A673 (cell line): ENCODE results near the gene PHLPP2.

Experiments
- CTCF ChIP-seq: fragments of 300-800, 200-600 bp; sonication (generic); conservative IDR thresholded peaks from 2 replicates; pipeline ENCODE4 v1.5.1; 2017; ENCODE audit warnings: low read depth, mild to moderate bottlenecking, antibody characterized with exemption, low read length, moderate library complexity, mixed read lengths
- EZH2 ChIP-seq: fragments of 200-600 bp; sonication (generic); IDR thresholded peaks from 2 replicates; pipeline ENCODE4 v1.6.1; 2017; ENCODE audit warnings: borderline replicate concordance, low read depth, mild to moderate bottlenecking, mixed read lengths, antibody characterized with exemption, low read length; ENCODE audit not compliant: poor library complexity, severe bottlenecking

- TF ChIP-seq CTCF (peak; percentile 86), EZH2 (no peak)
Observed at GRCh38 chr16:71746442-71747046, 22.0 kb upstream of the PHLPP2 start.
